ENCODE measurements around the gene CYP2S1.
"Not testable (repeated sequence)": the region's sequence is repeated elsewhere in the genome, so short reads cannot be mapped to it uniquely, and the experiment has no call there.

CYP2S1 gene

DNA sequence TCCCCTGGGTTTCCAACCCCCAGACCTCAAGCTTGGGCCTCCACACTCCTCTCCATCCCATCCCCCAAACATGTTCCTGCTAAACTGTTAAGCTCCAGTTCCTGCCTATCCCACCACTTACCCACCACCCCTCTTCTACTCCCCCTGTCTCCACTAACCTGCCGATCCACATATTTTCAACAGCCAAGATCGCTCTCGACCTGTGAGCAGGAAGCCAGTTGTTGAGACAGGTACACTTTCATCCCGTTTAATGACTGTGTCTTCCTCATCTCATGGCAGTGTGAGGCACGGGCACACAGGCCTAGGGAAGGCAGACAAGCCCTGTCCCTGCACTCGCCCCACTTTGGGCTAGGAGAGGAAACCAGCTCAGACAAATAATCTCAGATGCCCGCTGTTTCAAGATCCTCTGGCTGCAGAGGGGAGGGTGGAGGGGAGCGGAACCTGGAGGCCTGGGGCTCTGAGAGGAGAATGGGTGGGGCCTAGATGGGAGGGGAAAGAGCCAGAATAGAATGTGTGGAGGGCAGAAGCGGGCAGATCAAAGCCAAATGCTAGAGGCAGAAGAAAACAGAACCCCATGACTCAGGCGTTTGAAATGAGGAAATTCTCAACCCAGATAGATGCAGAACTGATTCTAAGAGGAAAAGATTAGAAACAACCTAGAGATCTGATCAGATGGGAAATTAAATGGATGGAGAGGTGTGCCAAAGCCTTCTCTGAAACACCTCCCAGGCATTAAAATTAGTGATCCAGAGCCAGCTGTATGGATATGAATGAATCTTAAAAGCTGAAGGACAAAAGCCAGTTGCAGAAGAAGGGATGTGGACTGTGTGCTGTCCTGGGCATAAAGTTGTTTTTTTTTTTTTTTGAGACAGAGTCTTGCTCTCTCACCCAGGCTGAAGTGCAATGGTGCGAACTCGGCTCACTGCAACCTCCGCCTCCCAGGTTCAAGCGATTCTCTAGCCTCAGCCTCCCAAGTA lies 16.9 kb upstream of the CYP2S1 start:
- Histone ChIP-seq H3K4me1 (ENCODE audit: insufficient read depth, low read length) (peaks cover 5% of the 10 kb centered on the region), H3K4me3 (ENCODE audit: low read length) (no peak overlapping the region), H3K9me3 (ENCODE audit: low read length) (no peaks in the 10 kb centered on the region), H3K27me3 (ENCODE audit: insufficient read depth, low read length) (no peaks in the 10 kb centered on the region), H3K36me3 (ENCODE audit: insufficient read depth, low read length) (no peaks in the 10 kb centered on the region), H2AFZ (ENCODE audit: low read depth, low read length) (no peak overlapping the region)

DNA sequence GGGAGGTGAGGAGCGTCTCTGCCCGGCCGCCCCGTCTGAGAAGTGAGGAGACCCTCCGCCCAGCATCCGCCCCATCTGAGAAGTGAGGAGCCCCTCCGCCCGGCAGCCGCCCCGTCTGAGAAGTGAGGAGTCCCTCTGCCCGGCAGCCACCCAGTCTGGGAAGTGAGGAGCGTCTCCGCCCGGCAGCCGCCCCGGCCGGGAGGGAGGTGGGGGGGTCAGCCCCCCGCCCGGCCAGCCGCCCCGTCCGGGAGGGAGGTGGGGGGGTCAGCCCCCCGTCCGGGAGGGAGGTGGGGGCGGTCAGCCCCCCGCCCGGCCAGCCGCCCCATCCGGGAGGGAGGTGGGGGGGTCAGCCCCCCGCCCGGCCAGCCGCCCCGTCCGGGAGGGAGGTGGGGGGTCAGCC lies 12.8 kb upstream of the CYP2S1 start:
- H3K4me3 ChIP-seq (ENCODE audit: low read length); H3K9me3 ChIP-seq (ENCODE audit: low read length); H3K36me3 ChIP-seq (ENCODE audit: insufficient read depth, low read length); H3K4me1 ChIP-seq (ENCODE audit: insufficient read depth, low read length); H2AFZ ChIP-seq (ENCODE audit: low read depth, low read length); H3K27me3 ChIP-seq (ENCODE audit: insufficient read depth, low read length): not testable (repeated sequence)

DNA sequence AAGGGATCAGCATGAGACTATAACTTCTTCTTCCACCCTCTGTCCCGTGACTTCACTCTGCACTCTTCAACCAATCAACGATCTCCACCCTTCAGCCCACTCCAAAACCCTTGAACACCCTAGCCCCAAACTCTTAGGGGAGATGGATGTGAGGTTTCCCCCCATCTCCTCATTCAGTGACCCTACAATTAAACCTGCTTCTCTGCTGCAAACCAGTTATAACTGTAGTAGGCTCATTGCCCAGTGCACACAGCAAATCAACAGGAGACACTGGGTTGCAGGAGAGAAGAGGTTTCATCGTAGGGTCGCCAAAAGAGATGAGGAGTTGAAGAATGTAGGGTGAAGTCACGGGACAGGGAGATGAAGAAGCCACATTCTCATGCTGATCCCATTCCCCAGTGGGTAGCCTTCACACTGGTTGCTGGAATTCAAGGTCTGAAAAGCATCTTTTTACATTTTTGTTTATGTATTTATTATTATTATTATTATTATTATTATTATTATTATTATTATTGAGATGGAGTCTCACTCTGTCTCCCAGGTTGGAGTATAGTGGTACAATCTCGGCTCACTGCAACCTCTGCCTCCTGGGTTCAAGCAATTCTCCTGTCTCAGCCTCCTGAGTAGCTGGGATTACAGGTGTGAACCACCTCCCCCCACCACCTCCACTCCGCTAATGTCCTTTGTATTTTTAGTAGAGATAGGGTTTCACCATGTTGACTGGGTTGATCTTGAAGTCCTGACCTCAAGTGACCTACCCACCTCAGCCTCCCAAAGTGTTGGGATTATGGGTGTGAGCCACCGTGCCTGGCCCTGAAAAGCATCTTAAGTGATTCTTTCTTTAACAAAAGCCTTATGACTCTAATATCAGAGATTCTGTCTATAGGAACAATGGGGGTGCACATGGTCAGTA lies 5.8 kb upstream of the CYP2S1 start:
- Histone ChIP-seq H3K27me3 (ENCODE audit: insufficient read depth, low read length) (peaks cover 24% of the 10 kb centered on the region), H3K4me1 (ENCODE audit: insufficient read depth, low read length) (no peaks in the 10 kb centered on the region), H3K36me3 (ENCODE audit: insufficient read depth, low read length) (no peaks in the 10 kb centered on the region), H3K4me3 (ENCODE audit: low read length) (no peak overlapping the region), H3K9me3 (ENCODE audit: low read length) (no peaks in the 10 kb centered on the region), H2AFZ (ENCODE audit: low read depth, low read length) (no peak overlapping the region)

DNA sequence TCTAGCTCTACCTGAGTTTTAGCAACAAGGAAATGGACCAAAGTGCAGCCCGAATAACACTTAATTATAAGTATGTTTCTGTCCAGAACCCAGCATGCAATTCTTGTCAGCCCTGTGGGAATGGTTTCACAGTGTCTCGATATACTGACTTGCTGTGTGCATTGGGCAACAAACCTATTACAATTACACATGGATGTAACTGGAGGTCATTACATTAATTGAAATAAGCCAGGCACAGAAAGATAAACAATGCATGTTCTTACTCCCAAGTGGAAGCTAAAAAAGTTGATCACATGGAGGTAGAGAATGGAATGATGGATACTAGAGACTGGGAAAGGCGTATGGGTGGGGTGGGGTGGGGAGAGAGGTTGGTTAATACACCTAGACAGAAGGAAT lies 5.1 kb upstream of the CYP2S1 start:
- Histone ChIP-seq H3K4me3 (ENCODE audit: low read length) (no peak overlapping the region), H3K9me3 (ENCODE audit: low read length) (no peaks in the 10 kb centered on the region), H3K36me3 (ENCODE audit: insufficient read depth, low read length) (no peaks in the 10 kb centered on the region), H3K4me1 (ENCODE audit: insufficient read depth, low read length) (no peaks in the 10 kb centered on the region), H2AFZ (ENCODE audit: low read depth, low read length) (no peak overlapping the region), H3K27me3 (ENCODE audit: insufficient read depth, low read length) (peaks cover 31% of the 10 kb centered on the region)

DNA sequence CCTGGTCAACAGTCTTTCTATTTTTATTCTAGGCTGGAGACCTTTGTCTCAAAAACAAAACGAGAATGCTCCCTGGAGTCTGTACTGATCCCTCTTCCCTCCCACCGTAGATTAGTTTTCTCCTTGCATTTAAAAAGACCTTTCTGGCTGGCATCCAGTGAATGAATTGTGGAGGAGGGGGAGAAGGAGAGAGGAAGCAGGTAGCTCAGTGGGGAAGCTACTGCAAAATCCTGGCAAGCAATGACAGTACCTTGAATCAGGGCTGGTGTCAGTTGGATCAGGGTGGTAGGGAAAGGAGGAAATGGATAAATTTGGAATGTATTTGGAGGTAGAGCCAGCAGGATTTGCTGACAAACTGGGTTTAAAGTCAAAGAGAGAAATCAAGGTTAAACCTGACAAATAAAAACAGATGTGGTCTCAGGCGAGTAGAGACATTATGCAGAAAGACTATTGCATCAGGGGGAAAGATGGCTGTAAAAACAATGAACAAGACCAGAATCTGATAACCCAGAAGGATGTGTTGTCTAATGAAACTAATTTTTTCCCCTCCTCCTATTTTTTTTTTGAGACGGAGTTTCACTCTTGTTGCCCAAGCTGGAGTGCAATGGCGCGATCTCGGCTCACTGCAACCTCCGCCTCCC lies 3.5 kb upstream of the CYP2S1 start:
- Histone ChIP-seq H3K4me3 (ENCODE audit: low read length) (no peak overlapping the region), H2AFZ (ENCODE audit: low read depth, low read length) (no peak overlapping the region), H3K27me3 (ENCODE audit: insufficient read depth, low read length) (peaks cover 47% of the 10 kb centered on the region), H3K36me3 (ENCODE audit: insufficient read depth, low read length) (no peaks in the 10 kb centered on the region), H3K9me3 (ENCODE audit: low read length) (no peaks in the 10 kb centered on the region), H3K4me1 (ENCODE audit: insufficient read depth, low read length) (no peaks in the 10 kb centered on the region)

DNA sequence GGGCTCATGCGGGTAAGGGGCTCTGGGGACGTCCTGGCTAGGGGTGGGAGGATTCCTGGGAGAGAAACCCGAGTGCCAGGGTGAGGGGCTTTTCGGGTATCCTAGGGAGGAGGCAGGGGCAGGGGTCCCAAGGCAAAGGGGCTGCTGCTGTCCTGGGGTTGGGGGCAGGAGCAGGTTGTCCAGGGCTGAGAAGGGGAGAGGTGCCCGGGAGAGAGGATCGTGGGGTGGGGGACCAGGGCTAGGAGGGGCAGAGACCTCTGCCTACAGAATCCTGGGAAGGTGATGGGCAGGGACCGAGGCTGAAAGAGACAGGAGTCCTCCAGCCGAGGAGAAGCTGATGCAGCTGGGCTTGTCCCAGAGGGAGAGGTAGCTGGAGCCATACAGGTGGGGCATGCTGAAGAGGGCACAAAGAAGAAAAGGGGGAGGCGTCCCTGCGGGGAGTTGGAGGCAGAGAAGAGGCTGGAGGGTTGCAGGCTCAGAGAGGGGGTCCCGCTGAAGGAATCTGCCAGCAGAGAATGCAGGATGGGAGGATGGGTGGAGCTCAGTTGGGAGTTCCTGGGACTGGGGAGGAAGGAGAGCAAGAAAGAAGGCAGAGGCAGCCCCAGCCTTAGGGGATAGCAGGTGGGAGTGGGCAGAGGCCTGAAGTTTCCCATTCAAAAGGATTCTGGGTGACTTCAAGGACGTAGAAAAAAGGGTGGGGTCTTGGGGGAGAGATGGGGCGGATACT lies 574 bp downstream of the CYP2S1 start:
- peaks cover 57% of the 10 kb centered on the region for H3K27me3 ChIP-seq (ENCODE audit: insufficient read depth, low read length)
- no peak overlapping the region for H3K4me3 ChIP-seq (ENCODE audit: low read length)
- peak overlapping the region; percentile 6 for H2AFZ ChIP-seq (ENCODE audit: low read depth, low read length)
- H3K36me3 ChIP-seq (ENCODE audit: insufficient read depth, low read length): no peaks in the 10 kb centered on the region
- no peaks in the 10 kb centered on the region for H3K9me3 ChIP-seq (ENCODE audit: low read length)
- H3K4me1 ChIP-seq (ENCODE audit: insufficient read depth, low read length): no peaks in the 10 kb centered on the region

DNA sequence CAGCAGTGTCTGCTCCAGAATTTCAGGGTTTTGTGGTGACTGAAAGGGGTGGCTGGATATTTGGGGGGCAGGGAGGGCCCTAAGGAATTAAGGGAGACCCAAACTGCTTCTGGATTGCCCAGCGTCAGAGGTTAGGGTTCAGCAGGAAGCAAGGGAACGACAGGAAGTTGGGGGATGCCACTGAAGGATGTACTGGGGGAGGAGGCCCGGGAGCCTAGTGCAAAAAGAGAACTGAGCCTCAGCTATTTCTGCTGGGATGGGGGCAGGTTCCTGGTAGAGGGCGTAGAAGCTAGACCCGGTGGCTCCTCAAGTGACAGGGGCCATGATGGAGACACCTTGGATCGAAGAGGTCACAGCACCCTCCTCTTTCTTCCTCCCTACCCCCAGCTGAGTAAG lies 1.1 kb downstream of the CYP2S1 start:
- Histone ChIP-seq H3K9me3 (ENCODE audit: low read length) (no peaks in the 10 kb centered on the region), H3K27me3 (ENCODE audit: insufficient read depth, low read length) (peaks cover 60% of the 10 kb centered on the region), H3K36me3 (ENCODE audit: insufficient read depth, low read length) (no peaks in the 10 kb centered on the region), H2AFZ (ENCODE audit: low read depth, low read length) (no peak overlapping the region), H3K4me3 (ENCODE audit: low read length) (no peak overlapping the region), H3K4me1 (ENCODE audit: insufficient read depth, low read length) (no peaks in the 10 kb centered on the region)

DNA sequence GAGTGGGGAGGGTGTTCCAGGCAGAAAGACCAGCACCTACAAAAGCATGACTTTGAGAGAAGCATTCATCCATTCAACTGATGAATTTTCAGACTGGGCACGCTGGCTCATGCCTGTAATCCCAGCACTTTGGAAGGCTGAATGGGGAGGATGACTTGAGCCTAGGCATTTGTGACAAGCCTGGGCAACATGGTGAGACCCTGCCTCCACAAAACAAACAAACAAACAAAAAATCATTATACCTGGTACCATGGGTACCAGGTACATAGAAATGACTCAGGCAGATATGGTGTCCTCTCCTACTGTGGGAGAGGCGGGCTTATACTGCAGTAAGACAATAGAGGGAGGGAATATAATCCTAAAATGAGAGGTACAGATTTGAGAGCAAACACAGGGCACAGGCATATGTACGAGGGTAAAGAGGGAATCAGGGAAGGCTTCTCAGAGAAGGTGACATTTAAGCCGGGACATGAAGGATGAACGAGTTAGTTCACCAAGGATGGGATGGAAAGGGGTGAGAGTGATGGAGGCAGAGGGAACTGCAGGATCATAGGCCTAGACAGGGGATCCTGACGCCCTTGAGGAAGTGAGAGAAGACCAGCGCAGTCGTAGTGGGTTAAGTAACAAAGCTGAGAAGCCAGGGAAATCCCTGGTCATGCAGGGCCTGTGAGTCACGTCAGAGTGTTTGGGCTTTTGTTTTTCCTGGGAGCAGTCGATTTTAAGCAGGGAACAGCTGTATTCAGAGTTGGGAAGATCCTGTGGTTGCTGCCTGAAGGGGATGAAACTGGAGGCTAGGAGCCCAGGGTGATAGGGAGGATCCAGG lies 2.9 kb downstream of the CYP2S1 start:
- no peaks in the 10 kb centered on the region for H3K36me3 ChIP-seq (ENCODE audit: insufficient read depth, low read length)
- H3K4me1 ChIP-seq (ENCODE audit: insufficient read depth, low read length): no peaks in the 10 kb centered on the region

DNA sequence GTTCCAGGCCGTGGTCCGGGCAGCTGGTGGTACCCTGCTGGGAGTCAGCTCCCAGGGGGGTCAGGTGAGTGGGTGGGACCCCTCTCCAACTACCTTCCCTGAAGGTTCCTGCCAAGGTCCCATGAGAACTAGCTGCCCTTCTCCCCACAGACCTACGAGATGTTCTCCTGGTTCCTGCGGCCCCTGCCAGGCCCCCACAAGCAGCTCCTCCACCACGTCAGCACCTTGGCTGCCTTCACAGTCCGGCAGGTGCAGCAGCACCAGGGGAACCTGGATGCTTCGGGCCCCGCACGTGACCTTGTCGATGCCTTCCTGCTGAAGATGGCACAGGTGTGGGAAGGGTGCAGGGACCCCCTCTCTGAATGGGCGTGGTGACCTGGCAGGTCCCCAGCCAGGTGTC lies 5.5 kb downstream of the CYP2S1 start:
- Histone ChIP-seq H3K36me3 (ENCODE audit: insufficient read depth, low read length) (no peaks in the 10 kb centered on the region), H3K9me3 (ENCODE audit: low read length) (no peaks in the 10 kb centered on the region), H3K4me3 (ENCODE audit: low read length) (no peak overlapping the region), H3K27me3 (ENCODE audit: insufficient read depth, low read length) (peaks cover 29% of the 10 kb centered on the region), H3K4me1 (ENCODE audit: insufficient read depth, low read length) (no peaks in the 10 kb centered on the region), H2AFZ (ENCODE audit: low read depth, low read length) (no peak overlapping the region)

More for the DNA sequence above, 2.9 kb downstream of the CYP2S1 start:
- H3K27me3 ChIP-seq (ENCODE audit: insufficient read depth, low read length): peaks cover 47% of the 10 kb centered on the region
- no peak overlapping the region for H2AFZ ChIP-seq (ENCODE audit: low read depth, low read length)
- no peak overlapping the region for H3K4me3 ChIP-seq (ENCODE audit: low read length)
- no peaks in the 10 kb centered on the region for H3K9me3 ChIP-seq (ENCODE audit: low read length)

DNA sequence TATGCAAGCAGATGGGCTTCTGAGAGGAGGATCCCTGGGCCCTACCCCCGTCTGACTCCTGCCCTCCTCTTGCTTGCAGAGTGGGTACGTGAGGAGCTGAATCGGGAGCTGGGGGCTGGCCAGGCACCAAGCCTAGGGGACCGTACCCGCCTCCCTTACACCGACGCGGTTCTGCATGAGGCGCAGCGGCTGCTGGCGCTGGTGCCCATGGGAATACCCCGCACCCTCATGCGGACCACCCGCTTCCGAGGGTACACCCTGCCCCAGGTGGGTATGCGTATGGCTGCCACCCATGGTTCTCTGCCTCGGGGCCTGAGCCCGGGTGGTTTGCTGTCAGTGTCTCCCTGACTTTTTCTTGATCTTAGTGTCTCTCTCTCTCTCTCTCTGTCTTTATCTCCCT lies 10.4 kb downstream of the CYP2S1 start:
- no peaks in the 10 kb centered on the region for H3K36me3 ChIP-seq (ENCODE audit: insufficient read depth, low read length)
- H3K27me3 ChIP-seq (ENCODE audit: insufficient read depth, low read length): peaks cover 13% of the 10 kb centered on the region
- H3K4me1 ChIP-seq (ENCODE audit: insufficient read depth, low read length): no peaks in the 10 kb centered on the region
- no peaks in the 10 kb centered on the region for H3K9me3 ChIP-seq (ENCODE audit: low read length)
- no peak overlapping the region for H3K4me3 ChIP-seq (ENCODE audit: low read length)
- no peak overlapping the region for H2AFZ ChIP-seq (ENCODE audit: low read depth, low read length)

DNA sequence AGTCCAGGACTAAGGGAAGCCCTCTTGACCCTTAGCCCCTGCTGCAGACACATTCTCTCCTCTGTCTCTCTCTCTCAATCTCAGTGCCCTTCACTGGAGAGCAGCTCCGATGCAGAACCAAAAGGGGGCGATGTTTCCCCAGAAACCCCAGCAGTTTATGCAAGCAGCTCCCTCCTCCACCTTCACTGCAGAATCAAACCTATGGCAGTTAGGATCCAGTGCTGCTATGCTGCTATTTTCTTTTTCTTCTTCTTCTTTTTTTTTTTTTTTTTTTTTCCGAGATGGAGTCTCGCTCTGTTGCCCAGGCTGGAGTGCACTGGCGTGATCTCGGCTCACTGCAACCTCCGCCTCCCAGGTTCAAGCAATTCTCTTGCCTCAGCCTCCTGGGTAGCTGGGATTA lies 11.3 kb downstream of the CYP2S1 start:
- H3K36me3 ChIP-seq (ENCODE audit: insufficient read depth, low read length); H3K4me3 ChIP-seq (ENCODE audit: low read length); H3K9me3 ChIP-seq (ENCODE audit: low read length); H3K4me1 ChIP-seq (ENCODE audit: insufficient read depth, low read length); H2AFZ ChIP-seq (ENCODE audit: low read depth, low read length); H3K27me3 ChIP-seq (ENCODE audit: insufficient read depth, low read length): not testable (repeated sequence)

DNA sequence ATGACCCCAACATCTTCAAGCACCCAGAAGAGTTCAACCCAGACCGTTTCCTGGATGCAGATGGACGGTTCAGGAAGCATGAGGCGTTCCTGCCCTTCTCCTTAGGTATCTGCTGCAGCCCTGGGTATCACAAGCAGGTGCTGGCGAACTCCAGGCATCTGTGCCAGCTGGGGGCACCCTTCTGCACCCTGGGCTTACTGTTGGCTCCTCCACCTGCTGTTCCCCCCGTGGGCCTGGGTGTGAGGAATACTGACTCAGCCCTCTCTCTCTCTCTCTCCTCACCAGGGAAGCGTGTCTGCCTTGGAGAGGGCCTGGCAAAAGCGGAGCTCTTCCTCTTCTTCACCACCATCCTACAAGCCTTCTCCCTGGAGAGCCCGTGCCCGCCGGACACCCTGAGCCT lies 13.0 kb downstream of the CYP2S1 start:
- H2AFZ ChIP-seq (ENCODE audit: low read depth, low read length): no peak overlapping the region
- no peaks in the 10 kb centered on the region for H3K36me3 ChIP-seq (ENCODE audit: insufficient read depth, low read length)
- H3K4me1 ChIP-seq (ENCODE audit: insufficient read depth, low read length): no peaks in the 10 kb centered on the region
- H3K9me3 ChIP-seq (ENCODE audit: low read length): no peaks in the 10 kb centered on the region
- H3K4me3 ChIP-seq (ENCODE audit: low read length): no peak overlapping the region
- peaks cover 7% of the 10 kb centered on the region for H3K27me3 ChIP-seq (ENCODE audit: insufficient read depth, low read length)
